Head of caudate nucleus (tissue), 42 donors: ENCODE data around the gene MACIR.

Source experiments
- DNase-seq, 42 donors: peaks; one replicate each; pipeline versions ENCODE4 v3.0.0 to v3.0.0-alpha.2; 2020 to 2021; ENCODE audit warnings: mixed read lengths in 7 of 42
- intact Hi-C: fragments of 100-400 bp; cut with DNase I; formaldehyde crosslinking; loops from one replicate; pipeline ENCODE4 v1.15.0; 2022

Gene MACIR

DNA sequence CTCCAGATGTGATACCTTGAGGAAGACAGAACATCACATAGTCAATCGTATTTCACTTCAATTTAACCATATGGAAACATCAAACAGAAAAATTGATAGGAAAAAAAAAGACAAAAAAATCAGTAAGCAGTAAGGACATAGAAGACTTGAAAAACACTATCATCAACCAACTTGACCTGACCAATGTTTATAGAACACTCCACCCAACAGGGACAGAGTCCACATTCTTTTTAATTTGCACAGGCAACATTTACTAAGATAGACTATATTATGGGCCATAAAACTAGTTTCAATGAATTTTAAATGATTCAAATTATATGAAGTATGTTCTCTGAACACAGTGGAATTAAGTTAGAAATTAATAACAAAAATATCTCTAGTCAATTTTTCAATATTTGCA is 20.8 kb upstream of the MACIR start:
- DNase-seq = no peak
- intact Hi-C loops = no loop called here

- DNase-seq = no peak
- intact Hi-C loops = no loop called here
Measured at GRCh38 chr5:103243665-103244064, 14.9 kb upstream of the MACIR start.

DNA sequence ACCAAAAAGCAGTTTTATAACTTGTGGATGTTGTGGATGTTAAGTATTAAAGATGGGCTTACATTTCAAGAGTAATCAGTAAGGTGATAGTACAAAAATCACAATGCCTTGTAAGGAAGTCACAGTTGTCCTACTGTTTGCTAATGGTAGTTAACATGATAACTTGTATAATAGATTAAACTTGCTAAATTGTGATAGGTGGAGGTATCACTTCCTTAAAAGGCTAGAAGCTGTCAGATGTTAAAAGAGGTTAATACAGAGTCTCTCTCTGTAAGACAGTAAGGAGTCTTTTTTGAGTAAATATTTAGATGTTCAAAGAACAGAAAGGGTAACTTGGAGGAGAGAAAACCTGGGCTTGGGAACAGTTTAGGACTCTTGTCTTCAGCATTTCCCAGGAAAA is 14.2 kb upstream of the MACIR start:
- intact Hi-C loops = no loop called here
- DNase-seq = no peak

GRCh38 chr5:103245761-103246160 is 12.8 kb upstream of the MACIR start:
- DNase-seq = no peak
- intact Hi-C loops = no loop called here

- intact Hi-C loops = no loop called here
Measured at GRCh38 chr5:103247118-103247517, 11.4 kb upstream of the MACIR start.

DNA sequence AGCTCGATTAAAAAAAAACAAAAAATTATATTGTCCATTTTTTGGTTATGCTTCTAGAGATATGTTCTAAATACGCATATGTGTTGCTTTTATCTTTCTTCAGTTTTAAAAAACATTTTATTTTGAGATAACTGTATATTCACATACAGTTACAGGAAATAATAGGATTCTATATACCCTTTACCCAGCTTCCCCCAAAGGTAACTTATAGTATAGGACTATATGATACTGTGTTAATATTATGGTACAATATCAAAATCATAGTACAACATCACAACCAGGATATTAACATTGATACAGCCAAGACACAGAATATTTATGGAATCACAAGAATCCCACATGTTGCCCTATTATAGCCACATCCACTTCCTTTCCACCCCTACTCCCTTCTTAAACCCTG is 9.5 kb upstream of the MACIR start:
- no peak for DNase-seq
- intact Hi-C loops = no loop called here

More at GRCh38 chr5:103247118-103247517, 11.4 kb upstream of the MACIR start:
- DNase-seq = no peak

DNA sequence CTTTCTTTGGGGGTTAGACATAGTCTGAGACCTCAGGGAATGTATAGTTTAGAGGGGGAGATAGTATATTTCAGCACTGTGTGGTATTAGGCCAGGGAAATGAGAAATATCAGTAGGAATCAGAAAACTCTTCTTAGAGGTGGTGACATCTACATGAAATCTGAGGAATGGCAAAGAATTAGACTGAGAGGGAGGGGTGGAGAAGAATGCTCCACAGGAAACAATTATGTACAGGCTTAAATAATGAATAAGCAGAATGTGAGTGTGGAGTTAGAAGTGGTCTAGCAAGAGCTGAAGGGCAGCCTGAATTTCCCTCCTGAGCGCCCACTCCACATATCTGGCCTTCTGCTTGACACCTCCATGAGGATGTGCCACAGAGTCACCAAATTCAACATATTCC is 3.6 kb upstream of the MACIR start:
- no peak for DNase-seq
- intact Hi-C loops = loop anchor here (5.0 to 10.0 kb wide), 2 partner anchors 37 to 130 kb away; partner anchors contain the start of genes GIN1 and PPIP5K2

DNA sequence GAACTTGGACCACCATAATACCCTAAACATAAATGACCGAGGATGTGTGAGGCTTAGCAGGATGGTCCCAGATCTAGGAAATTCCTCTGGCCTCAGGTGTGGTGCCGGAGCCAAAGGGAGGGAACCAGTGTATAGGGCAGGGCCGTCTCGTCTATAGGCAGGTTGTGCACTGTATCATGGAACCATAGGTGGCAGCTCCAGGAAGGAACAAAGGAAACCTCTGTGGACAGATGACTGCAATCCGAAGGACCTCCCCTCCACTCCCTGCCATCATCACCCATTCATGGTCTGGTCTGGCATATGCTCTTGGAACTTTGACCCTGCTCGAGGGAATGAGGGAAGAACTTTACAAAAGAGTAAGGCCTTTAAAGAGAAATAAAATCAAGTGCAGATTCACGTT is 2.9 kb upstream of the MACIR start:
- no peak for DNase-seq

DNA sequence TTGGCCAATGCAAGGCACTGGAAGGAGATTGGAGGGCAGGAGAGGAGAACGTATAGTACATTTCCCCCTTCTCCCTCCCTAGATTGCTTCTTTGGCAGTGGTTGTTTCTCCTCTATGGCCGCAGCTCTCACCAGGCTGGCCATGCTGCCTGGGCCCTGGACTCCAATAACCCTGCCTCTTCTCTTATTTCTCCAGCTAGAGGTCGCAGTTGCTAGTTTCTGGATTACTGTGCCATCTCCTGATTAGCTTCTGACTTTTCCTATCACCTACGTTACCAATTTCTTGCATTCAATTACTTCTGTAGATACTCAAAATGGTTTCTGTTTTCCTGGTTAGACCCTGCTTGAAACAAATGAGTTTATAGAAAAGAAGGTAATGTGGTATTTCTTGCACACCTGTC is 2.4 kb upstream of the MACIR start:
- intact Hi-C loops = loop anchor here (5.0 to 10.0 kb wide), 2 partner anchors 36 to 131 kb away; partner anchors contain the start of genes GIN1 and PPIP5K2
- DNase-seq = peak in 3 of 42 donors; percentile 30 to 47 (median 31)

More for the DNA sequence above, 2.9 kb upstream of the MACIR start:
- intact Hi-C loops = loop anchor here (5.0 to 10.0 kb wide), 2 partner anchors 37 to 131 kb away; partner anchors contain the start of genes GIN1 and PPIP5K2

DNA sequence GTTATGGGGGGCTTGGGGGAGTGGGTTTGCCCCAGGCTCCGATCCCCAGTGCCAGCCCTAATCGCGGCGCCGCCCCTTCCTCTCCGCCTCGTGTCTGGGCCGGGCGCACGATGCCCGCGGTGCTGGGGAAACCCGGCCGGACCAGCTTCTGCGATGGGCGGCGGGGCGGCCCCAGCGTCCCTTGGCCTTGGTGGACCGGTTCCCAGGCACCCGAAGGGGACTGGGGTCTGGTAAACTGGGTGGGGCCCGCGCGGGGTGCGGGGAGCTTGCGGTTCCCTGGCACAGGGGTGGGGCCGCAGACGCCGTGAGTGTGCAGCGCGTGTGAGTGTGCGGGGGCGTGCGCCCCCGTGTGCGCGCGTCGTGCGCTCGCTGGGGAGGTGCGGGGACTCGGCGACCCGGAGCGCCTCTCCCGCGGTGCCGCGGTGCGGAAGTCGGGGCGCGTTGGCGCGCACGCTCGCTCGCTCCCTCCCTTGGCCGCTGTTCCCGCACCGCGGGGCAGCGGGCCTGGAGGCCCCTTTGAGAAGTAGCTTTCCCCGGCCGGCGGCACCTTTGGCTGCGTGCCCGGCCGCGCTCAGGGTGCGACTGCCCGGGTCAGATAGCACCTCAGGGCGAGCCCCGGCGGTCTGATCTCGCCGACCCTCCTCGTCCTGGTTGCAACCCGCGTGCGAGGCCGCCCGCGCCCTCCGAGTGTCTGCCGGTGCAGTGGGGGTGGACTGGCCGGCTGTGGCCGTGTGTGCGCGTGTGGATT is 568 bp downstream of the MACIR start:
- intact Hi-C loops = loop anchor here (2.0 to 10.0 kb wide), 3 partner anchors 33 to 134 kb away; partner anchors contain the start of genes GIN1 and PPIP5K2
- DNase-seq = peak; percentile 9 to 86 (median 74)

- peak in 33 of 42 donors; percentile 11 to 77 (median 59) for DNase-seq
- intact Hi-C loops = loop anchor here (2.0 to 10.0 kb wide), 3 partner anchors 32 to 135 kb away; partner anchors contain the start of genes GIN1 and PPIP5K2
Measured at GRCh38 chr5:103259705-103260355, 1.3 kb downstream of the MACIR start.

DNA sequence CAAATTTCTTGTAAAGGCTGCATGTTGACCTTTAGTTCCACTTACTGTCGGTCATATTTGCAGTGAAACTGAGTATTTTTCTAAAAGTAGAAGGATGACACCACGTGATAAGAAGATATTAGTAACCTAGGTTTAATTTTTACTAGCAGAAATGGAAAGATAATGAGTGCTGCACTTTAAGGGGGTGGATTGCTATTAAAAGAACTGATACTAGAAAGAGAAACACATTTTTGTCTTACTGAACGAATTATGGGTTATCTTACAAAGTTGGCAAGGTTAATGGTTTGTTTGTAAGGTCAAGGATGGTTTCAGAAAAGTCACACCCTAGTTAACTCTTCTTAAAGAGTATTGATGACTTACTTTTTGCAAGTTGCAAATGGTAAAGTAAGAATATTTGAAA is 2.4 kb downstream of the MACIR start:
- no peak for DNase-seq
- intact Hi-C loops = no loop called here

- DNase-seq = no peak
- intact Hi-C loops = no loop called here
Measured at GRCh38 chr5:103262422-103262871, 3.9 kb downstream of the MACIR start.

GRCh38 chr5:103263054-103263453 is 4.5 kb downstream of the MACIR start:
- intact Hi-C loops = no loop called here
- DNase-seq = no peak

- intact Hi-C loops = no loop called here
- no peak for DNase-seq
Measured at GRCh38 chr5:103264508-103264907, 5.9 kb downstream of the MACIR start.

DNA sequence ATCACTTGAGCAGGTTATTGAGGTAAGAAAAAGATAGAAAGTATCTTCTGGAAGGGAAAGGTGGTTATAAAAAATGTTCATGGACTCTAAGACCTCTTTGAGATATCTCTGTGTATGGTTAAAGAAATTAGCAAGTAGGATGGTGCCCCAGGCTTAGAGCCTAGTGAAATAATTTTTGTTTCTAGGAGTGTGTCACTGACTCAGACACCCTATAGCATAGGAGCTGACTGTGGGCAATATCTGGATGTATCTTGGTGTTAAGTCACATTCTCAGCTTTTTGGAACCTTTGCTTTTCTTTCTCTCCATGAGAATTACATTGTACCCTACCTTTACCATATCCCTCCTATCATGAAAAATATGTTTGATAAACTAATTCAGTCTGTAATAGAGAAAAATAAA is 12.0 kb downstream of the MACIR start:
- intact Hi-C loops = no loop called here
- DNase-seq = no peak

GRCh38 chr5:103271570-103272289 is 13.2 kb downstream of the MACIR start:
- intact Hi-C loops = no loop called here
- DNase-seq = no peak

DNA sequence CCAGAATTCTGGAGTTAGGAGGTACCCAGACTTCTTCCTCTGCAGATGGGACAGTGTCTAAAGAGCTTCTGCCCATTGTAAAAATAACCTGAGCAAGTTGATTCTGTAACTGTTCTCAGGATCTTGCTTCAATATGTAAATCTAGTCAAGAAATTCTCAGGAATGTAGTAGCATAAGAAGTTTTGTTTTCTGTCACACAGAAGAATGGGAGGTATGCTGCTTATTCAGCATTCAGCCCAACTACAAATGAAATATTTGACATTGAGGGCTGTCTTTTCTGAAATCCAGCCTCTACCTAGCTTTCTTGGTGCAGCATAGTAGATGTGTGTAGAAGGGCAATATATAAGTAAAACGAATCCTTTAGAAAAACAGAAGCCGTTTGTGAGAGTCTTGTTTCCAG is 13.8 kb downstream of the MACIR start:
- intact Hi-C loops = no loop called here

DNA sequence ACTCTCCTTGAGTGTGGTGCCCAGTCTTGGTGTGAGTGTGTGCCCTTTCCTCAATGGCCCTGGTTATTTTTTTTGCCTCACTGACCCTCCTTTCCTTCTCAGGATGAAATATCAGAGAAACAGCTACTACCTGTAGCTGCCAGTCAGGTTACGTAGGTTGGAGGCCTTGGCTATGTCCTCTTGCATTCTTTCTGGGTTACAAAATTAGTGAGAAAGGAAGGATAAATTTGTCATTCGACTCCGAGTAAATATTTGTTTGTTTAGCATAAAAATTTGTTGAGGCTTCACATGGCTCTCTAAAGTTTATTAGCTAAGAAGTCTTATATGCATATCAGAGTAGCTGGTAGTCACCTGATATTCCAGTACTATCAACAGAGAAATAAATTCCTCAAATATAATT is 15.4 kb downstream of the MACIR start:
- no peak for DNase-seq
- intact Hi-C loops = no loop called here

More for the DNA sequence above, 13.8 kb downstream of the MACIR start:
- DNase-seq = no peak

- no peak for DNase-seq
- intact Hi-C loops = no loop called here
Measured at GRCh38 chr5:103275851-103276250, 17.3 kb downstream of the MACIR start.
